ENCODE results near the gene SDC3.

The SDC3 gene

GRCh38 chr1:30863858-30864604, 44.5 kb downstream of the SDC3 start:
- Mint-ChIP-seq H3K36me3 (no peaks in the 10 kb centered on the region), H3K27me3 (peaks cover 30% of the 10 kb centered on the region)
- CTCF ChIA-PET = no interaction called here

GRCh38 chr1:30860320-30860652, 48.3 kb downstream of the SDC3 start:
- H3K27ac Mint-ChIP-seq = no peak overlapping the region
- CTCF ChIA-PET = no interaction called here

More at GRCh38 chr1:30863858-30864604, 44.5 kb downstream of the SDC3 start:
- H3K4me1 Mint-ChIP-seq = peaks cover 2% of the 10 kb centered on the region
- no peak overlapping the region for H3K27ac Mint-ChIP-seq
- DNase-seq = no peak
- no peaks in the 10 kb centered on the region for H3K9me3 Mint-ChIP-seq
- no peak overlapping the region for H3K4me3 Mint-ChIP-seq

GRCh38 chr1:30857964-30858363, 50.6 kb downstream of the SDC3 start:
- CTCF ChIA-PET = interaction anchor here (0.7 kb wide), 1 partner anchor 626 kb away, joined by 3 read pairs; no protein-coding TSS in a partner anchor
- H3K9me3 Mint-ChIP-seq = no peaks in the 10 kb centered on the region
- H3K36me3 Mint-ChIP-seq = no peaks in the 10 kb centered on the region
- no peak overlapping the region for H3K27ac Mint-ChIP-seq
- peaks cover 2% of the 10 kb centered on the region for H3K4me1 Mint-ChIP-seq
- DNase-seq = no peak
- H3K4me3 Mint-ChIP-seq = no peak overlapping the region
- peaks cover 31% of the 10 kb centered on the region for H3K27me3 Mint-ChIP-seq

More at GRCh38 chr1:30860320-30860652, 48.3 kb downstream of the SDC3 start:
- Mint-ChIP-seq H3K4me1 (no peaks in the 10 kb centered on the region), H3K27me3 (peaks cover 25% of the 10 kb centered on the region), H3K9me3 (no peaks in the 10 kb centered on the region), H3K36me3 (no peaks in the 10 kb centered on the region), H3K4me3 (no peak overlapping the region)
- DNase-seq = no peak

- peaks cover 35% of the 10 kb centered on the region for H3K27me3 Mint-ChIP-seq
- peaks cover 2% of the 10 kb centered on the region for H3K4me1 Mint-ChIP-seq
- no peak overlapping the region for H3K4me3 Mint-ChIP-seq
- no peak for DNase-seq
- H3K36me3 Mint-ChIP-seq = no peaks in the 10 kb centered on the region
- H3K9me3 Mint-ChIP-seq = no peaks in the 10 kb centered on the region
- no peak overlapping the region for H3K27ac Mint-ChIP-seq
- CTCF ChIA-PET = no interaction called here
These were observed 51.5 kb downstream of the SDC3 start for GRCh38 chr1:30857062-30857461.

- CTCF ChIA-PET = no interaction called here
- DNase-seq = no peak
- Mint-ChIP-seq H3K27ac (no peak overlapping the region), H3K9me3 (no peaks in the 10 kb centered on the region), H3K36me3 (no peaks in the 10 kb centered on the region), H3K4me1 (peaks cover 2% of the 10 kb centered on the region), H3K27me3 (peaks cover 35% of the 10 kb centered on the region), H3K4me3 (no peak overlapping the region)
These were observed 52.2 kb downstream of the SDC3 start for GRCh38 chr1:30856260-30856790.

- Mint-ChIP-seq H3K9me3 (no peaks in the 10 kb centered on the region), H3K4me1 (peaks cover 2% of the 10 kb centered on the region), H3K27me3 (peaks cover 32% of the 10 kb centered on the region), H3K4me3 (no peak overlapping the region), H3K27ac (no peak overlapping the region), H3K36me3 (no peaks in the 10 kb centered on the region)
- no peak for DNase-seq
- CTCF ChIA-PET = no interaction called here
These were observed 52.8 kb downstream of the SDC3 start for GRCh38 chr1:30855686-30856259.

GRCh38 chr1:30853350-30853749, 55.2 kb downstream of the SDC3 start:
- H3K27ac Mint-ChIP-seq = no peak overlapping the region
- CTCF ChIA-PET = no interaction called here
- DNase-seq = no peak
- peaks cover 49% of the 10 kb centered on the region for H3K27me3 Mint-ChIP-seq
- H3K4me1 Mint-ChIP-seq = peaks cover 2% of the 10 kb centered on the region
- no peak overlapping the region for H3K4me3 Mint-ChIP-seq
- H3K9me3 Mint-ChIP-seq = no peaks in the 10 kb centered on the region
- H3K36me3 Mint-ChIP-seq = no peaks in the 10 kb centered on the region

GRCh38 chr1:30852026-30852425, 56.5 kb downstream of the SDC3 start:
- no peaks in the 10 kb centered on the region for H3K36me3 Mint-ChIP-seq
- DNase-seq = no peak
- peaks cover 2% of the 10 kb centered on the region for H3K4me1 Mint-ChIP-seq
- CTCF ChIA-PET = no interaction called here
- peaks cover 58% of the 10 kb centered on the region for H3K27me3 Mint-ChIP-seq
- no peaks in the 10 kb centered on the region for H3K9me3 Mint-ChIP-seq
- H3K27ac Mint-ChIP-seq = no peak overlapping the region
- H3K4me3 Mint-ChIP-seq = no peak overlapping the region

GRCh38 chr1:30851286-30851685, 57.3 kb downstream of the SDC3 start:
- no peaks in the 10 kb centered on the region for H3K9me3 Mint-ChIP-seq
- peaks cover 2% of the 10 kb centered on the region for H3K4me1 Mint-ChIP-seq
- no peak overlapping the region for H3K4me3 Mint-ChIP-seq
- CTCF ChIA-PET = no interaction called here
- peaks cover 65% of the 10 kb centered on the region for H3K27me3 Mint-ChIP-seq
- H3K27ac Mint-ChIP-seq = no peak overlapping the region
- H3K36me3 Mint-ChIP-seq = no peaks in the 10 kb centered on the region
- DNase-seq = no peak

GRCh38 chr1:30850607-30851006, 58.0 kb downstream of the SDC3 start:
- Mint-ChIP-seq H3K4me1 (peaks cover 2% of the 10 kb centered on the region), H3K9me3 (no peaks in the 10 kb centered on the region), H3K27ac (no peak overlapping the region), H3K4me3 (no peak overlapping the region), H3K27me3 (peaks cover 72% of the 10 kb centered on the region), H3K36me3 (no peaks in the 10 kb centered on the region)
- CTCF ChIA-PET = no interaction called here
- DNase-seq = no peak

- Mint-ChIP-seq H3K27ac (no peak overlapping the region), H3K36me3 (no peaks in the 10 kb centered on the region), H3K4me1 (no peaks in the 10 kb centered on the region), H3K4me3 (no peak overlapping the region), H3K27me3 (peaks cover 80% of the 10 kb centered on the region), H3K9me3 (no peaks in the 10 kb centered on the region)
- CTCF ChIA-PET = no interaction called here
- no peak for DNase-seq
These were observed 60.4 kb downstream of the SDC3 start for GRCh38 chr1:30848130-30848529.

GRCh38 chr1:30847358-30847972, 61.1 kb downstream of the SDC3 start:
- Mint-ChIP-seq H3K9me3 (no peaks in the 10 kb centered on the region), H3K36me3 (no peaks in the 10 kb centered on the region), H3K27ac (no peak overlapping the region), H3K4me3 (no peak overlapping the region), H3K27me3 (peaks cover 81% of the 10 kb centered on the region), H3K4me1 (no peaks in the 10 kb centered on the region)
- CTCF ChIA-PET = no interaction called here
- DNase-seq = no peak

GRCh38 chr1:30846587-30846986, 62.0 kb downstream of the SDC3 start:
- Mint-ChIP-seq H3K9me3 (no peaks in the 10 kb centered on the region), H3K27me3 (peaks cover 85% of the 10 kb centered on the region), H3K36me3 (no peaks in the 10 kb centered on the region), H3K27ac (no peak overlapping the region), H3K4me3 (no peak overlapping the region), H3K4me1 (no peaks in the 10 kb centered on the region)
- CTCF ChIA-PET = no interaction called here
- no peak for DNase-seq

- DNase-seq = no peak
- Mint-ChIP-seq H3K4me1 (no peaks in the 10 kb centered on the region), H3K27me3 (peaks cover 91% of the 10 kb centered on the region), H3K27ac (no peak overlapping the region), H3K9me3 (no peaks in the 10 kb centered on the region), H3K4me3 (no peak overlapping the region), H3K36me3 (no peaks in the 10 kb centered on the region)
- CTCF ChIA-PET = no interaction called here
These were observed 62.7 kb downstream of the SDC3 start for GRCh38 chr1:30845904-30846290.
